ENCODE data around the gene SCNM1.
A peak's percentile ranks its signal among the peaks of the same experiment; 100 is the strongest.

The SCNM1 gene

GRCh38 chr1:151210830-151211229 lies 44.9 kb downstream of the SCNM1 start:
- H3K4me3 ChIP-seq (ENCODE audit: low read length): no peak overlapping the region
- no peak for TF ChIP-seq CTCF (conservative IDR thresholded peaks at IDR 0.05; ENCODE audit: low read length)
- DNase-seq (ENCODE audit: low read depth): peak; percentile 61

GRCh38 chr1:151211972-151212705 lies 46.2 kb downstream of the SCNM1 start:
- no peak for DNase-seq (ENCODE audit: low read depth)
- no peak overlapping the region for H3K4me3 ChIP-seq (ENCODE audit: low read length)
- no peak for TF ChIP-seq CTCF (conservative IDR thresholded peaks at IDR 0.05; ENCODE audit: low read length)

- H3K4me3 ChIP-seq (ENCODE audit: low read length): no peak overlapping the region
- TF ChIP-seq CTCF (conservative IDR thresholded peaks at IDR 0.05; ENCODE audit: low read length): no peak
- no peak for DNase-seq (ENCODE audit: low read depth)
Measured at GRCh38 chr1:151213560-151213959, 47.6 kb downstream of the SCNM1 start.
